BJ (cell line): ENCODE measurements around the gene GBGT1. TPM values are rescaled to one million over a fixed set of nuclear protein-coding genes. Genes with fewer than 3 reads are reported as not detected.

Experiments
- CTCF ChIA-PET: fragments of 350-600 bp; formaldehyde crosslinking; extraction: SDS; loops from one replicate; lab custom pipeline; 2021; ENCODE audit warnings: antibody characterized with exemption, inconsistent platforms; lab: Yijun Ruan, JAX
- POLR2A ChIA-PET: fragments of 300-600 bp; sonication (Branson Sonifier 250); formaldehyde crosslinking; extraction: SDS; loops from one replicate; lab custom pipeline; 2021; ENCODE audit warnings: antibody characterized with exemption; lab: Charles Lee
- DNase-seq: peaks from one replicate; pipeline ENCODE4 v3.0.0-alpha.2; 2011; ENCODE audit warnings: low read depth
- H3K27me3 ChIP-seq: 2 replicates; pipeline ENCODE4 v1.6.0; 2011; ENCODE audit warnings: low read length; ENCODE audit not compliant: control insufficient read depth, insufficient read depth
- H3K36me3 ChIP-seq: 2 replicates; pipeline ENCODE4 v1.5.1; 2011; ENCODE audit warnings: low read length; ENCODE audit not compliant: control insufficient read depth, insufficient read depth
- H3K4me3 ChIP-seq: 2 replicates; pipeline ENCODE4 v1.5.1; 2011; ENCODE audit warnings: low read depth, mild to moderate bottlenecking, control low read depth, low read length
- CTCF ChIP-seq: IDR thresholded peaks from 2 replicates; pipeline ENCODE4 v1.5.1; 2011; ENCODE audit warnings: low read depth, mild to moderate bottlenecking, control low read depth, inconsistent platforms, low read length, moderate library complexity; ENCODE audit not compliant: insufficient read depth
- polyA plus RNA-seq: library from polyadenylated mRNA; depleted of rRNA; stranded (reverse); fragments of >200 nt; gene quantifications from 2 replicates; pipeline ENCODE4 v1.2.3, GENCODE V29; 2011

Gene GBGT1
- polyA plus RNA-seq, 1 experiment = 10.3 TPM

GRCh38 chr9:133133681-133134387 is 29.9 kb downstream of the GBGT1 start:
- ChIA-PET CTCF (interaction anchor here (1.0 to 7.0 kb wide), 6 partner anchors 11 to 31 kb away, joined by 3 to 70 read pairs (median 5); no protein-coding TSS in a partner anchor), POLR2A (no interaction called here)
- Histone ChIP-seq H3K27me3 (no peaks in the 10 kb centered on the region), H3K36me3 (no peaks in the 10 kb centered on the region; the same call in none of the 2 replicates), H3K4me3 (no peak overlapping the region)
- TF ChIP-seq CTCF = no peak
- DNase-seq = peak; percentile 90

GRCh38 chr9:133132174-133132573 is 31.5 kb downstream of the GBGT1 start:
- ChIA-PET POLR2A (no interaction called here), CTCF (interaction anchor here (1.3 to 7.0 kb wide), 4 partner anchors 12 to 110 kb away, joined by 3 to 70 read pairs (median 14); no protein-coding TSS in a partner anchor)
- no peak for TF ChIP-seq CTCF
- peaks cover 2% of the 10 kb centered on the region for H3K36me3 ChIP-seq
- no peaks in the 10 kb centered on the region for H3K27me3 ChIP-seq
- H3K4me3 ChIP-seq = no peak overlapping the region
- DNase-seq = no peak

- peaks cover 4% of the 10 kb centered on the region for H3K36me3 ChIP-seq
- ChIA-PET POLR2A (no interaction called here), CTCF (interaction anchor here (1.3 to 7.0 kb wide), 3 partner anchors 13 to 101 kb away, joined by 3 to 70 read pairs (median 3); no protein-coding TSS in a partner anchor)
- no peak for TF ChIP-seq CTCF
- H3K4me3 ChIP-seq = no peak overlapping the region
- H3K27me3 ChIP-seq = no peaks in the 10 kb centered on the region
- DNase-seq = no peak
These were observed 32.2 kb downstream of the GBGT1 start for GRCh38 chr9:133131506-133131905.

- DNase-seq = no peak
- Histone ChIP-seq H3K36me3 (peaks cover 4% of the 10 kb centered on the region), H3K27me3 (no peaks in the 10 kb centered on the region), H3K4me3 (no peak overlapping the region)
- TF ChIP-seq CTCF = no peak
- ChIA-PET POLR2A (no interaction called here), CTCF (interaction anchor here (1.4 to 7.0 kb wide), 2 partner anchors 14 to 17 kb away, joined by 3 to 70 read pairs; no protein-coding TSS in a partner anchor)
These were observed 32.9 kb downstream of the GBGT1 start for GRCh38 chr9:133130685-133131244.

- ChIA-PET POLR2A (no interaction called here), CTCF (interaction anchor here (0.8 kb wide), 1 partner anchor 18 kb away, joined by 3 read pairs; no protein-coding TSS in a partner anchor)
- H3K4me3 ChIP-seq = no peak overlapping the region
- no peaks in the 10 kb centered on the region for H3K27me3 ChIP-seq
- no peak for DNase-seq
- H3K36me3 ChIP-seq = peaks cover 4% of the 10 kb centered on the region
- no peak for TF ChIP-seq CTCF
These were observed 34.5 kb downstream of the GBGT1 start for GRCh38 chr9:133129001-133129795.
